ENCODE data around the gene PID1.

PID1 gene

DNA sequence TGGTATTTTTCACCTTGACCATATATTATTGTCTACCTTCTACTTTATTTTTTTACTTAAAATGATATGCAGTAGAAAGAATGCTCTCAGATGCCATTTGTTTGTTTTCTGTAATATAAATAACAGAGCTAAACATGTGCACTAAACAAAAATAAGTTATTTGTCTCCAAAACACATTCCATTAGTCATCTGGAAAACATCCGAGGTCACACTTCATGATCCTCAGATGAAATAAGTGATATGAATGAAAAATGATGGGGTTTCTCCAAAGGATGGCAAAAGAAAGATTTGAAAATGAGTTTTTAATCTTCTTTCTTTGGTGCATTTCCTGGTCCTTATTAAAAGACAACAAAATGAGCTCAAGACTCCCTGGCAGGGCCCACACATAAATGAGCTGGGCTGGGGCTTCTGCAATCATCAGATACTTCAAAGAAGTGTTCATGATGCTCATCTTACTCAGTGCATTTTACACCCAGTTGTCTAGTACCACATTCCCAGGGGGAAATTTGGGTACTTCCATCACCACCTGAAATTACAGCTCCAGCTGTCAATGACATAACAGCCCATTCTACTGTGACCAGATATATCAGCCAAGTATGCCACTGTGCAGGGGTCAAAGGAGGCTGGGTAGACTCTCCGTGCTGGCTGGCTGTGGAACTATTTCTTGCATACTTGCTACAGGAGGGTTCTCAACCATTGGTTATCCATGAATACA lies 283.5 kb downstream of the PID1 start:
- DNase-seq, result no peak

DNA sequence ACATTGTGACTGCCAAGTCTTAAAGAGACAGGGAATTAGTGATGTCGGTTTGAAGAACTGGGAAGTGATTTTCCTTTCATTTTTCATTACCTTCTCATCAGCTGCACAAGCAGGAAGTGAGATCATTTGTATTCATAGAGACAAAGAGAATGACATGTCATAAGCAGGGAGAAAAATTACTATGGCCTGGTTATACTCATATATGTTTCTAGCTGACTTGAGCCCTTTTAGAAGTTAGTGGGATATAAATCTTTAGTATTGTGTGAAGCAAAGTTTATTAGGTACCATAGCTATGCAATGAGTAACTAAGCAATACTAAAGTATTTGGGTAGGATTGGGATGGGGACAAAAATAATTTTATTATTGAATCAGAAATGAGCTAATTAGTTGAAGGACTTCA lies 284.1 kb downstream of the PID1 start:
- no peak for DNase-seq

DNA sequence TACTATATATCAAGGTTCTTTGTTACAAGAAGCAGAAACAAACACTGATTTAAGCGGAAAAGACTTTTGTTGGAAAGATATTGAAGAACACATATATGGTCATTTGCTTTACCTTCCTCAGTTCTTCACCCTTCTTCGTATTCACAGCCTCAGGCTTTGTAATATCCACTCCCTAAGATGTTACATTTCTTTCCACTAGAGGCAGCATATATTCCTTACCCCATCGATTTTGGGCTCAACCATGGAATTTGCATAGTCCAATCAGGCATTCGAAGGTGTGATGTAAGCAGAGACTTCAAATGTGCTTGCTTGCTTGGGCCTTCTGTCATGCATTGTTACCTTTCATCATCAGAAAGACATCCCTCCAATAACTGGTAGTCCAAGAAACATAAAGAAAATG lies 287.4 kb downstream of the PID1 start:
- DNase-seq, result no peak

DNA sequence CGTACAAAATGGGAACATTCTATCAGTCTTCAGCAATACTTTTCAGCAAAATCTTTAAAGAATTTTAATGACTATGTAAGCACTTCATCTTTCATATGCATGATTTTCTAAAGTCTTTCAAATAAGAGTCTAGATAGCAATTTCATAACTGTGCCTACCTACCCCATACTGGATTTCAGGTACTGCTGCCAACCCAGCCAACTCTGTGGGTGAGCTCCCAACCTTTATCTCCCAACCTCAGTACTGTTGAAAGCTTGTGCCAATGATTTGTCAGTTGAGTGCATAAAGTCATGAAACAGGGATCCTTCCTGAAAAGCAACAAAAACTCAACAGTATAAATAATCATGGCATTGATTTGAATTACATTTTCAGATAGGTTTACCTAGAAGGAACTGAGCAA lies 296.9 kb downstream of the PID1 start:
- no peak for DNase-seq
